Measurements from ENCODE around the gene ZMIZ1.

DNA sequence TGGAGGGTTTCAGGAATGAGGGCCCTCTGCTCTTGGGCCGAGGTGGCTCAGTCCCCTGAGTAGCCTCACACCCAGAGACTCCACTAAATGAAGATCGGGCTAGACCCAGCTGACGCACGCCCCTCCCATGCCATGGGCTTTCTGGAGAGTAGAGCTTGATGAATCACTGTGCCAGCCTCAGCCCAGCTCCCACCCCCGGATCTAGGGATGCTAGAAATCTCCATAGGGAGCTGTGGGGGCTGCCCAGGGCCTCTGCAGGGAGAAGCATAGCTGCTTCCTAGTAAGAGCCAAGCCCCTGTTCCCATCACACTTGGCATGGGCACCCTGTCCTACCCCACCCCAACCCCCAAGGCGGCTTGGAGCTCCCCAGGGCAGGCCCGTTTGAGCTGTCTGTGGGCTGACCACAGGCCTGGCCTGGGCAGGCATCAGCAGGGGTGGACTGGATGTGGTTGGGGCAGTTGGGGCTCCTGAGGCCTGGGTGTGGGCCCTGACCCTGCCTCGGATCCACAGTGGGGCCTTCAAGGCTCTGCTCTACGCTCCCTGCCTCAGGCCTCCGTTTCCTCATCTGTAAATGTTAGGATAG is 121.2 kb downstream of the ZMIZ1 start:
- no peak for TF ChIP-seq CTCF (IDR thresholded peaks at IDR 0.05)
- no peak for TF ChIP-seq POLR2A (IDR thresholded peaks at IDR 0.05)

Measured in lower leg skin (tissue), 3 donors.